ENCODE measurements around the gene CAMK1D. TPM values are rescaled to one million over a fixed set of nuclear protein-coding genes. Genes with fewer than 3 reads are reported as not detected.

CAMK1D gene
- total RNA-seq, 1 donor from 2014 or later, result 1.8 TPM

GRCh38 chr10:12559578-12560178 lies 210.3 kb downstream of the CAMK1D start:
- peak; percentile 28 for FAIRE-seq
- no peaks in the 10 kb centered on the region for H3K36me3 ChIP-seq (ENCODE audit: control insufficient read depth, insufficient read depth, low read length)
- TF ChIP-seq, protein P1, sequence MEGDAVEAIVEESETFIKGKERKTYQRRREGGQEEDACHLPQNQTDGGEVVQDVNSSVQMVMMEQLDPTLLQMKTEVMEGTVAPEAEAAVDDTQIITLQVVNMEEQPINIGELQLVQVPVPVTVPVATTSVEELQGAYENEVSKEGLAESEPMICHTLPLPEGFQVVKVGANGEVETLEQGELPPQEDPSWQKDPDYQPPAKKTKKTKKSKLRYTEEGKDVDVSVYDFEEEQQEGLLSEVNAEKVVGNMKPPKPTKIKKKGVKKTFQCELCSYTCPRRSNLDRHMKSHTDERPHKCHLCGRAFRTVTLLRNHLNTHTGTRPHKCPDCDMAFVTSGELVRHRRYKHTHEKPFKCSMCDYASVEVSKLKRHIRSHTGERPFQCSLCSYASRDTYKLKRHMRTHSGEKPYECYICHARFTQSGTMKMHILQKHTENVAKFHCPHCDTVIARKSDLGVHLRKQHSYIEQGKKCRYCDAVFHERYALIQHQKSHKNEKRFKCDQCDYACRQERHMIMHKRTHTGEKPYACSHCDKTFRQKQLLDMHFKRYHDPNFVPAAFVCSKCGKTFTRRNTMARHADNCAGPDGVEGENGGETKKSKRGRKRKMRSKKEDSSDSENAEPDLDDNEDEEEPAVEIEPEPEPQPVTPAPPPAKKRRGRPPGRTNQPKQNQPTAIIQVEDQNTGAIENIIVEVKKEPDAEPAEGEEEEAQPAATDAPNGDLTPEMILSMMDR (IDR thresholded peaks at IDR 0.05; ENCODE audit: insufficient read depth, low read length, severe bottlenecking), result no peak

GRCh38 chr10:12561307-12561706 lies 212.0 kb downstream of the CAMK1D start:
- peaks cover 2% of the 10 kb centered on the region for H3K27me3 ChIP-seq (ENCODE audit: control insufficient read depth, insufficient read depth, low read length)
- DNase-seq (ENCODE audit: low read depth) (no peak), FAIRE-seq (no peak)
- TF ChIP-seq, protein P1 (IDR thresholded peaks at IDR 0.05; ENCODE audit: insufficient read depth, low read length, severe bottlenecking), result no peak
- H3K4me3 ChIP-seq (ENCODE audit: low read depth, low read length), result no peak overlapping the region
- H3K36me3 ChIP-seq (ENCODE audit: control insufficient read depth, insufficient read depth, low read length), result no peaks in the 10 kb centered on the region

More at GRCh38 chr10:12559578-12560178, 210.3 kb downstream of the CAMK1D start:
- no peak for DNase-seq (ENCODE audit: low read depth)
- Histone ChIP-seq H3K27me3 (ENCODE audit: control insufficient read depth, insufficient read depth, low read length) (peaks cover 2% of the 10 kb centered on the region), H3K4me3 (ENCODE audit: low read depth, low read length) (no peak overlapping the region)

DNA sequence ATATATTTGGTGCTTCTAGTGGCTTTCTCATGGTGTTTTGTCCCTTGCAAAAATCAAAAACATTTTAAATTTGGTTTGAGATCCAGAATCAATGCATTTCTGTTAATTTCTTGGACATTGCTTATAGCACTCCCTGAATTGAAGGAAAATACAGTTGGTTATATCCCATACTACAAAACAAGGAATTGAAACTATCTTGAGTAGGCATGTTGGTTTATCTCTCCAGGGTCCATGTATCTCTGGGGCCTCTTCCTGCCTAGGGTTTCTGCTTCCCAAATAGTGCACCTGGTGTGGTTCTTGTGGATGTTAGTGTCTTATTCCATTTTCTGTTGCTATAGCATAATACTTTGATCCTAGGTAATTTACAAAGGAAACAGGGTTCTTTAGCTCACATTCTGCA lies 212.4 kb downstream of the CAMK1D start:
- DNase-seq (ENCODE audit: low read depth), result no peak
- Histone ChIP-seq H3K4me3 (ENCODE audit: low read depth, low read length) (no peak overlapping the region), H3K27me3 (ENCODE audit: control insufficient read depth, insufficient read depth, low read length) (peaks cover 2% of the 10 kb centered on the region), H3K36me3 (ENCODE audit: control insufficient read depth, insufficient read depth, low read length) (no peaks in the 10 kb centered on the region)
- FAIRE-seq, result no peak
- TF ChIP-seq, protein P1 (IDR thresholded peaks at IDR 0.05; ENCODE audit: insufficient read depth, low read length, severe bottlenecking), result no peak

DNA sequence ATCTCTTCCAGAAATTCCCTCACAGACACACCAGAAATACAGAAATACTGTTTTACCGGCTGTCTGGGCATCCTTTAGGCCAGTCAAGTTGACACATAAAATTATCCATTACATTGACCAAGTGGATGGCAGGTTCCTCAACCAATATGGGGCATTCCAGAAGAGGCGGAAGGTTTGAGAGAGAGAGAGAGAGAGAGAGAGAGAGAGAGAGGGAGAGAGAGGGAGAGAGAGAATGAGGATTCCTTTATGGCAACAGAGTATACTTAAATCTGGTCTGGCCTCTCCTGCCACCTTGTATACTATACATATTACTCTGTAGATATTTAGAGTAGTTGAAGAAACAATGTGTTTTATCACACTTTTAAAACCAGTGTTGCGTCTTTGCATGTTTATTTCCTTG lies 214.1 kb downstream of the CAMK1D start:
- TF ChIP-seq, protein P1 (IDR thresholded peaks at IDR 0.05; ENCODE audit: insufficient read depth, low read length, severe bottlenecking), result no peak
- H3K27me3 ChIP-seq (ENCODE audit: control insufficient read depth, insufficient read depth, low read length), result peaks cover 2% of the 10 kb centered on the region
- DNase-seq (ENCODE audit: low read depth) (no peak), FAIRE-seq (no peak)
- no peaks in the 10 kb centered on the region for H3K36me3 ChIP-seq (ENCODE audit: control insufficient read depth, insufficient read depth, low read length)
- no peak overlapping the region for H3K4me3 ChIP-seq (ENCODE audit: low read depth, low read length)

- FAIRE-seq (no peak), DNase-seq (ENCODE audit: low read depth) (peak; percentile 85)
- Histone ChIP-seq H3K4me3 (ENCODE audit: low read depth, low read length) (no peak overlapping the region), H3K27me3 (ENCODE audit: control insufficient read depth, insufficient read depth, low read length) (peaks cover 2% of the 10 kb centered on the region), H3K36me3 (ENCODE audit: control insufficient read depth, insufficient read depth, low read length) (no peaks in the 10 kb centered on the region)
- TF ChIP-seq, protein P1 (IDR thresholded peaks at IDR 0.05; ENCODE audit: insufficient read depth, low read length, severe bottlenecking), result no peak
Measured at GRCh38 chr10:12564173-12564572, 214.8 kb downstream of the CAMK1D start.

Data from bronchial epithelial cell (primary cell).